WERI-Rb-1 (cell line): ENCODE measurements around the gene SLU7.

Experiments used
- DNase-seq: peaks from one replicate; pipeline ENCODE4 v3.0.0-alpha.2; 2020
- H3K27ac ChIP-seq: fragments of 250-450 bp; sonication (Bioruptor Pico); 2 replicates; pipeline ENCODE4 v1.5.1; 2020; ENCODE audit warnings: mild to moderate bottlenecking, moderate library complexity
- H3K27me3 ChIP-seq: fragments of 250-450 bp; sonication (Bioruptor Pico); 2 replicates; pipeline ENCODE4 v1.5.1; 2021; ENCODE audit warnings: mild to moderate bottlenecking, low read depth, moderate library complexity; ENCODE audit not compliant: insufficient read depth, severe bottlenecking
- H3K36me3 ChIP-seq: fragments of 250-450 bp; sonication (Bioruptor Pico); 2 replicates; pipeline ENCODE4 v1.5.1; 2020; ENCODE audit warnings: mild to moderate bottlenecking, moderate library complexity
- H3K4me3 ChIP-seq: 2 replicates; pipeline ENCODE4 v1.5.1; 2011; ENCODE audit warnings: low read depth, mild to moderate bottlenecking, control low read depth, low read length
- H3K9me3 ChIP-seq: fragments of 250-450 bp; sonication (Bioruptor Pico); 2 replicates; pipeline ENCODE4 v1.5.1; 2021; ENCODE audit warnings: mild to moderate bottlenecking, moderate library complexity; ENCODE audit not compliant: severe bottlenecking
- TF ChIP-seq, protein P1 (sequence below): IDR thresholded peaks from 2 replicates; pipeline ENCODE4 v1.5.1; 2011; ENCODE audit warnings: low read depth, mild to moderate bottlenecking, control low read depth, inconsistent platforms, low read length

SLU7 gene

GRCh38 chr5:160359816-160360215, 59.1 kb downstream of the SLU7 start:
- Histone ChIP-seq H3K27ac (no peak overlapping the region), H3K4me3 (no peak overlapping the region), H3K9me3 (no peaks in the 10 kb centered on the region), H3K36me3 (no peaks in the 10 kb centered on the region), H3K27me3 (no peaks in the 10 kb centered on the region)
- TF ChIP-seq, protein P1, sequence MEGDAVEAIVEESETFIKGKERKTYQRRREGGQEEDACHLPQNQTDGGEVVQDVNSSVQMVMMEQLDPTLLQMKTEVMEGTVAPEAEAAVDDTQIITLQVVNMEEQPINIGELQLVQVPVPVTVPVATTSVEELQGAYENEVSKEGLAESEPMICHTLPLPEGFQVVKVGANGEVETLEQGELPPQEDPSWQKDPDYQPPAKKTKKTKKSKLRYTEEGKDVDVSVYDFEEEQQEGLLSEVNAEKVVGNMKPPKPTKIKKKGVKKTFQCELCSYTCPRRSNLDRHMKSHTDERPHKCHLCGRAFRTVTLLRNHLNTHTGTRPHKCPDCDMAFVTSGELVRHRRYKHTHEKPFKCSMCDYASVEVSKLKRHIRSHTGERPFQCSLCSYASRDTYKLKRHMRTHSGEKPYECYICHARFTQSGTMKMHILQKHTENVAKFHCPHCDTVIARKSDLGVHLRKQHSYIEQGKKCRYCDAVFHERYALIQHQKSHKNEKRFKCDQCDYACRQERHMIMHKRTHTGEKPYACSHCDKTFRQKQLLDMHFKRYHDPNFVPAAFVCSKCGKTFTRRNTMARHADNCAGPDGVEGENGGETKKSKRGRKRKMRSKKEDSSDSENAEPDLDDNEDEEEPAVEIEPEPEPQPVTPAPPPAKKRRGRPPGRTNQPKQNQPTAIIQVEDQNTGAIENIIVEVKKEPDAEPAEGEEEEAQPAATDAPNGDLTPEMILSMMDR, result no peak
- no peak for DNase-seq

DNA sequence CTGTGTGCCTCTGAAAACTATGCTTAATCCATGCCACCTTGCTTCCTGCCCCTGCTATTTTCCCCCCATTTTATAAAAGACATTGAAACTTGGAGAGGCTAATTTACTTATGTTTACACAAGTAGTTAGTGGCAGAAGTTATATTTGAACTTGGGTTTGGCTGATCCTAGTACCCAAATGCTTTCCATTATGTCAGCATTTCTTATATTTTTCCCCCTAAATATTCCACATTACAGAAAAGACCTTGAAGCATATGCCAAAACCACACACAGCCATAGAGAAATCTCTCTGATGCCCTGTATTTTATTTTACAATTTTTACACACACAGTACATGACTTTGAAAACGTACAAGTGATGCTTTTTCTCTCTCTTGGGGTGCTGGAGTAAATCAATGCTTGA, 59.6 kb downstream of the SLU7 start:
- TF ChIP-seq, protein P1, result no peak
- no peak overlapping the region for H3K4me3 ChIP-seq
- no peaks in the 10 kb centered on the region for H3K36me3 ChIP-seq
- no peaks in the 10 kb centered on the region for H3K27me3 ChIP-seq
- no peak overlapping the region for H3K27ac ChIP-seq
- no peak for DNase-seq
- H3K9me3 ChIP-seq, result no peaks in the 10 kb centered on the region

DNA sequence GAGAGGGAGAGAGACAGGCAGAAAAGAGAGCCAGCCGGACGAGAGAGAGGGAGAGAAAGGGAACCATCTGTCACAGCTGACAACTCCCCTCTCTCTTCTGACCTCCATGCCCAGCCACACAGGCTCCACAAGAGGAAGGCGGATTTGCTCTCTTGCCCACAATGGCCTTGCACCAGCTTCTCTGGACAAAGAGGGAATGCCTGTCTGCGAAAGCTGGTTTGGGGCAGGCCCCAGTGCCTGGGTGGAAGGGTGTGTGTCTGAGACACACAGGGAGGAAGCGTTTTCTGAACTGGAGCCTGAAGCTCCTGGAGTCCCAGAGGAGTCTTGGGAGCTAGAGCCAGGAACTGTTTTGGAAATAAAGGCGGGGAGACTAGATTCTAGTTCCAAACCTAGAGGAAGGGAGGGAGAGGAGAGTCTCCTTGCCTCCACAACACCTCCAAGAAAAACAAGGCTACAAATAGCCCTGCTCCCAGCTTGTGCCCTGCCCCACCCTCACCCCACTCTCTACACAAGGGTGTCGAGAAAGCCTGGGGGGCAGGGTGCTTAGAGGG, 60.9 kb downstream of the SLU7 start:
- no peaks in the 10 kb centered on the region for H3K27me3 ChIP-seq
- no peak for DNase-seq
- TF ChIP-seq, protein P1, result no peak
- no peak overlapping the region for H3K4me3 ChIP-seq
- no peaks in the 10 kb centered on the region for H3K9me3 ChIP-seq
- H3K27ac ChIP-seq, result no peak overlapping the region; the same call in 1 of the 2 replicates
- no peaks in the 10 kb centered on the region for H3K36me3 ChIP-seq

- TF ChIP-seq, protein P1, result no peak
- Histone ChIP-seq H3K36me3 (no peaks in the 10 kb centered on the region), H3K27ac (no peak overlapping the region), H3K27me3 (no peaks in the 10 kb centered on the region), H3K4me3 (no peak overlapping the region), H3K9me3 (no peaks in the 10 kb centered on the region)
- DNase-seq, result no peak
These were observed 61.5 kb downstream of the SLU7 start for GRCh38 chr5:160357394-160357793.

DNA sequence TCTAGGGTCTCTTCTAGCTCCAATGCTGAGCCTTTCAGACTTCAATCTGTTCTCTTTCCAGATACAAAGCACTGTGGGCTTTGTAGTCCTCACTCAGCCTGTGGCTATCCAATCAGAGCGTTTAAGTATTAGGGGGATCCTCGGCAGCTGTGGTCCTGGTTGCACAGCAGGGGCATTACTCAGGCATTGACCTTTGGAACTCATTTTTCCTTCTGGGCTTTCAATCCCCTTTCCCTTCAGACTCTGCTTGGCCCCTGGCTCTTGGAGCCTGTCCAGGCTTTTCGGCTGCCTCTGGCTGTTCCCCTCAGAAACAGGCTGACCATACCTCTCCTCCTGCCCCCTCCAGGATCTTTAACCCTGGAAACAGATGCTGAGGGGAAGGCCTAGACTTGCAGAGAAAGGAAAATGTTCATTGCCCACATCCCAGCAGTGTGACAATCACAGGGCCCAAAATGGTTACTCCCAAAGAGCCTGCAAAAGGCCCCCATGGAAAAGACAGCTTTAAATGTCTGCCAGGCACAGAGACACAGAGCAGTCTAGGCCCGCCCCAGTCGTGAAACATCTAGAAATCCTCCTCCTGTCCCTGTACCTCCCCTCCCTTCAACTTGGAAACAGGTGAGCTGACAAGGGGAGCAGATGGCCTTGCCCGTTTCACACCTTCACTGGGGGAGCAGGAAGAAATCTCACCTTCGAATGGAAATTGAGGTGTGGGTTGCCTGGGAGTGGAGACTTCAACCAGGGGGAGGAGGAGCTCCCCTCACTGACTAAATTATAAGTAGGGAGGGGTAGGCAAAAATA, 62.1 kb downstream of the SLU7 start:
- no peaks in the 10 kb centered on the region for H3K36me3 ChIP-seq
- no peaks in the 10 kb centered on the region for H3K9me3 ChIP-seq
- no peaks in the 10 kb centered on the region for H3K27me3 ChIP-seq
- TF ChIP-seq, protein P1, result no peak
- H3K27ac ChIP-seq, result no peak overlapping the region
- no peak for DNase-seq
- H3K4me3 ChIP-seq, result no peak overlapping the region
